Caco-2 (cell line): ENCODE data around the gene RASGRP1. TPM values are rescaled to one million over a fixed set of nuclear protein-coding genes. Genes with fewer than 3 reads are reported as not detected.

Experiments
- BruUV-seq: library from RNA; stranded (reverse); fragments of 400-500 nt; replicated peaks from 2 replicates; lab custom pipeline; 2021; lab: Mats Ljungman, UMichigan
- CTCF ChIA-PET: fragments of 300-600 bp; sonication (Branson Sonifier 250); formaldehyde crosslinking; loops from one replicate; lab custom pipeline; 2022; ENCODE audit warnings: antibody characterized with exemption; lab: Charles Lee
- POLR2A ChIA-PET: fragments of 300-600 bp; sonication (Branson Sonifier 250); formaldehyde crosslinking; loops from one replicate; lab custom pipeline; 2022; ENCODE audit warnings: antibody characterized with exemption; lab: Charles Lee
- DNase-seq, 2 experiments: peaks; one replicate each; pipeline versions ENCODE4 v3.0.0 to v3.0.0-alpha.2; 2020 to 2022
- H3K27me3 ChIP-seq: replicated peaks from 2 replicates; pipeline ENCODE4 v1.6.0; 2011; ENCODE audit warnings: low read length; ENCODE audit not compliant: control insufficient read depth, insufficient read depth
- H3K36me3 ChIP-seq: 2 replicates; pipeline ENCODE4 v1.5.1; 2011; ENCODE audit warnings: low read length; ENCODE audit not compliant: control insufficient read depth, insufficient read depth
- H3K4me1 ChIP-seq: fragments of 250-450 bp; sonication (Bioruptor Pico); 2 replicates; pipeline ENCODE4 v1.5.1; 2020; ENCODE audit warnings: mild to moderate bottlenecking
- H3K4me3 ChIP-seq: 2 replicates; pipeline ENCODE4 v1.5.1; 2011; ENCODE audit warnings: low read depth, mild to moderate bottlenecking, control low read depth, low read length
- H3K9me3 ChIP-seq: fragments of 250-450 bp; sonication (Bioruptor Pico); 2 replicates; pipeline ENCODE4 v1.5.1; 2020; ENCODE audit warnings: mild to moderate bottlenecking, moderate library complexity
- H3K27ac Mint-ChIP-seq: one replicate; pipeline ENCODE4 v1.8.0; 2022; ENCODE audit warnings: mixed read lengths; ENCODE audit not compliant: unreplicated experiment
- H3K27me3 Mint-ChIP-seq: one replicate; pipeline ENCODE4 v1.8.0; 2022; ENCODE audit warnings: mixed read lengths; ENCODE audit not compliant: insufficient read depth, unreplicated experiment
- H3K36me3 Mint-ChIP-seq: one replicate; pipeline ENCODE4 v1.8.0; 2022; ENCODE audit warnings: mild to moderate bottlenecking, mixed read lengths; ENCODE audit not compliant: insufficient read depth, unreplicated experiment
- H3K4me1 Mint-ChIP-seq: one replicate; pipeline ENCODE4 v1.8.0; 2022; ENCODE audit warnings: low read depth, mixed read lengths; ENCODE audit not compliant: unreplicated experiment
- H3K4me3 Mint-ChIP-seq: one replicate; pipeline ENCODE4 v1.8.0; 2022; ENCODE audit warnings: mild to moderate bottlenecking, moderate library complexity, mixed read lengths; ENCODE audit not compliant: unreplicated experiment
- H3K9me3 Mint-ChIP-seq: one replicate; pipeline ENCODE4 v1.8.0; 2022; ENCODE audit warnings: mixed read lengths; ENCODE audit not compliant: unreplicated experiment
- CTCF ChIP-seq, 2 experiments: fragments of 200-600 bp in 1 of 2; IDR thresholded peaks; 1 replicate in 1 of 2; 2 replicates in 1 of 2; pipeline versions ENCODE4 v1.5.1 to v1.8.0; 2011 to 2022; ENCODE audit warnings: antibody characterized with exemption in 1 of 2, control low read depth in 1 of 2, inconsistent platforms in 1 of 2, low read depth in 1 of 2, low read length in 1 of 2, mild to moderate bottlenecking in 1 of 2, moderate library complexity in 1 of 2; ENCODE audit not compliant: insufficient read depth in 1 of 2, severe bottlenecking in 1 of 2, unreplicated experiment in 1 of 2
- intact Hi-C: fragments of 100-400 bp; cut with micrococcal nuclease; formaldehyde crosslinking; loops from one replicate; pipeline ENCODE4 v1.10.0; 2022; ENCODE audit not compliant: unreplicated experiment
- total RNA-seq: library from RNA; stranded (reverse); gene quantifications from 2 replicates; pipeline ENCODE4 v1.2.3, GENCODE V29; 2022

Gene RASGRP1
- total RNA-seq, 1 experiment from 2014 or later: 7.3 TPM

DNA sequence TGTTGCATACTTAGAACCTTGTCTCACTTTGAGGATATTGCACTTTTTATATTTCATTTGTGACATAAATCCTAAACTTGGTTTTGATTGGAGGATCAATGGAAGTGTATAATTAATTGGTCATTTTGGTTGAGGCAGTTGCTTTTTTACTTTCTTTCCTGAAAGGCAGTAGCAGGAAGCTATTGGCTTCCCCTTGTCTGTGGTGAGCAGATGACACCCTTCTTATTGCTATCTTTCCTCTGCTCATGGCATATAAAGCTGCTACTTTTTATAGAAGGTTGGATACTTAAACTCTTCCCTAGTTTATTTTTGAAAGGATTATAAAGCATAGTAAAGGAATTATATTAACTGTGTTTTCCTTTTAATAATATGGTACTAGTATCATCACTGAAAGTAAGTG, 82.0 kb downstream of the RASGRP1 start:
- Histone ChIP-seq H3K4me3 (no peak overlapping the region), H3K27me3 (no peaks in the 10 kb centered on the region), H3K36me3 (no peaks in the 10 kb centered on the region), H3K9me3 (no peaks in the 10 kb centered on the region), H3K4me1 (no peaks in the 10 kb centered on the region)
- no peak overlapping the region for H3K4me3 Mint-ChIP-seq
- H3K9me3 Mint-ChIP-seq: no peaks in the 10 kb centered on the region
- TF ChIP-seq CTCF (IDR thresholded peaks at IDR 0.05; ENCODE audit: insufficient read depth in 1 of 2, low read depth in 1 of 2, low read length in 1 of 2, severe bottlenecking in 1 of 2, unreplicated experiment in 1 of 2): no peak
- CTCF ChIA-PET: interaction anchor here (0.7 kb wide), 1 partner anchor 562 kb away, joined by 3 read pairs; no protein-coding TSS in a partner anchor
- intact Hi-C loops: no loop called here
- DNase-seq: no peak
- H3K27me3 Mint-ChIP-seq: no peaks in the 10 kb centered on the region
- BruUV-seq: no TSS peak
- H3K4me1 Mint-ChIP-seq: no peaks in the 10 kb centered on the region
- POLR2A ChIA-PET: no interaction called here
- H3K27ac Mint-ChIP-seq: no peak overlapping the region
- H3K36me3 Mint-ChIP-seq: peaks cover 11% of the 10 kb centered on the region

- peaks cover 4% of the 10 kb centered on the region for H3K36me3 Mint-ChIP-seq
- DNase-seq: no peak
- no peak for TF ChIP-seq CTCF (IDR thresholded peaks at IDR 0.05; ENCODE audit: insufficient read depth in 1 of 2, low read depth in 1 of 2, low read length in 1 of 2, severe bottlenecking in 1 of 2, unreplicated experiment in 1 of 2)
- no peaks in the 10 kb centered on the region for H3K27me3 ChIP-seq
- H3K27me3 Mint-ChIP-seq: no peaks in the 10 kb centered on the region
- no TSS peak for BruUV-seq
- no peaks in the 10 kb centered on the region for H3K36me3 ChIP-seq
- H3K9me3 ChIP-seq: no peaks in the 10 kb centered on the region
- intact Hi-C loops: no loop called here
- POLR2A ChIA-PET: no interaction called here
- no peaks in the 10 kb centered on the region for H3K9me3 Mint-ChIP-seq
- CTCF ChIA-PET: no interaction called here
- H3K4me3 ChIP-seq: no peak overlapping the region
- H3K27ac Mint-ChIP-seq: no peak overlapping the region
- H3K4me3 Mint-ChIP-seq: no peak overlapping the region
- H3K4me1 Mint-ChIP-seq: no peaks in the 10 kb centered on the region
- H3K4me1 ChIP-seq: no peaks in the 10 kb centered on the region
Measured at GRCh38 chr15:38481761-38482160, 82.9 kb downstream of the RASGRP1 start.

DNA sequence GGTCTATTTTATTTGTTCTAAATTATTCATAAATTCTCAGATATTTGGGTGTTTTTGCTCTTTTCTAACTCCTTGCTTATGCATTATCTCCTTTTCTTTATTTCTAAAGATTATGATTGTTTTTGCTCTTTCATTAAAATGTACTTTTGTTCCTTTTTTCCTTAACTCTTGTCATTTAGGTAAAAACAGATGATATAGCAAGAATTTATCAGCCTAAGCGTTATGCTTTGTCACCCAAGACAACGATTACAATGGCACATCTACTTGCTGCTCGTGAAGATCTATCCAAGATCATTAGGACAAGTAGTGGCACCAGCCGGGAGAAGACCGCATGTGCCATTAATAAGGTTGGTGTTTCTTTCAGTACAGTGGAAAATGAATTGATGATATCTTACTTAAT, 83.5 kb downstream of the RASGRP1 start:
- Histone ChIP-seq H3K4me1 (no peaks in the 10 kb centered on the region), H3K4me3 (no peak overlapping the region), H3K27me3 (no peaks in the 10 kb centered on the region), H3K9me3 (no peaks in the 10 kb centered on the region), H3K36me3 (no peaks in the 10 kb centered on the region)
- TF ChIP-seq CTCF (IDR thresholded peaks at IDR 0.05; ENCODE audit: insufficient read depth in 1 of 2, low read depth in 1 of 2, low read length in 1 of 2, severe bottlenecking in 1 of 2, unreplicated experiment in 1 of 2): no peak
- BruUV-seq: no TSS peak
- POLR2A ChIA-PET: no interaction called here
- Mint-ChIP-seq H3K9me3 (no peaks in the 10 kb centered on the region), H3K4me3 (no peak overlapping the region), H3K27me3 (no peaks in the 10 kb centered on the region), H3K36me3 (peaks cover 8% of the 10 kb centered on the region), H3K4me1 (no peaks in the 10 kb centered on the region), H3K27ac (no peak overlapping the region)
- CTCF ChIA-PET: no interaction called here
- intact Hi-C loops: no loop called here
- DNase-seq: no peak
